HG03354 (cell line): ENCODE measurements around the gene NEUROD4.
A peak's percentile ranks its signal among the peaks of the same experiment; 100 is the strongest.

Experiments used
- ATAC-seq: cut with Tn5 transposase; IDR thresholded peaks from one replicate; pipeline ENCODE4 v1.9.1; 2021; ENCODE audit warnings: mild to moderate bottlenecking; ENCODE audit not compliant: unreplicated experiment, poor library complexity, severe bottlenecking

Gene NEUROD4

DNA sequence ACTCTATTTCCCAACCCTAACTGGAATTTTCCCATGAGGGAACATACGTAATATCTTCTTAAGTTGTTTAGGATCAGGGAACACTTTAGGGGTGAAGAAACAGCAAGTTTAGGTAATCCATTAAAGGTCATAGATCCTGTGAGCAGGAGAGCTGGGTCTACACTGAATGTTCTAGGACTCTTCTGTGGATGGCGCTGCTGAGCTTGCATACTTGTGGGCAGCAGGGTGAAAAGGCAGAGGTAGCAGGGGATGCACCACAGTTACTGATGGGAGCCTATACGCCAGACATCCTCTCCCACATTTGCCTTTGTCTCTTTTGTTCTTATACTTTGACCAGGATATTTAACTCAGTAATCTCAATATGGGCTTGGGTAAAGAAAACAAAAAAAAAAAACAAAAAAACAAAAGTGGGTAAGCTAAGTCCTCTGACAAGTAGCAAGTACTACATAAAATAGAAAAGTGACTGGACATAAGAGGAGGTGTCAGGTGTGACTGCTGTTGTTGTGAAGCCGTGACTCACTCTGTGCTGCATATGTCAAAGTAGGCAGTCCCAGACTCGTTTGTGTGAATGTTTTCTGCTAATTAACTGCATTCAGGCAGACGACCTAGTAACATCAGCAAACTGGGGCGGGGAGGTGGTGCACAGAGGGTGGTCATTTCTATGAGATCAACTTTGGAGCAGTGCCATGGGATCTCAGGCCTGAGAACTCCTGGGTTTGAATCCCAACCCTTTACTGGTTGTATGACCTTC lies 31.6 kb downstream of the NEUROD4 start:
- no peak for ATAC-seq

DNA sequence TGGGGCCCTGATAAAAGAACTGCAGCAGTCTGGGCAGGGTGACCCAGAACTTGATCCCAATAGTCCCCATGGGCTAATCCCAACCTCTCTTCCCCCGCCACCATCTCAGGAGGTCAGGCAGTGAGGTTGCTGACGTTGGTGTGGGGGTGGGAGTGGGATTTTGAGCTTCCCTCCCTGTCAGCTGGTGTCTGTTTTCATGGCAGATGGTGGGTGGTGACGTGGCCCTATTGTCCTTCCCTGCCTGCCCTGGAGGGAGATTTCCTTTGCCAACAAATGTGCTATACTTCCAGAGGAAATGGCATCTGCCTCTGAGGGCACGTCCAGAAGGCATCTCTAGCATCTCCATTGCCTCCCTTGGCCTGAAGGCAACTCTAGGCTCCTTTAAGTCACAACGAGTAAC lies 37.7 kb downstream of the NEUROD4 start:
- ATAC-seq, result no peak

DNA sequence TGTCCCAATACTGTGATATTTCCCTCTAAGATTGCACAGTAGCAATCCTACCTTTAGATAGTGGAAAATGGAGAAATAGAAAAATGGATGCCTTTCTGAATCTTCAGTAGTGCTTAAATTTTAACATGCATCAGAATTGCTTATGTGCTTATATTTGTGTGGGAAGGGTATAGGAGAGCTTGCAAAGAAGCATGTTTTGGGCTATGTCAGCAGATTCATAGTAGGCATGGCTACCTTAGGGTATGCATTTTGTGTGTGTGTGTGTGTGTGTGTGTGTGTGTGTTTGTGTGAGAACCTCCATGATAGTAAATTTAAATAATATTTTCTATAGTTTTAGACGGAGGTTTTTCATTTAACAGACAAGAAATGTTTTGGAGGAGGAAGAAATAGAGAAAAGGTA lies 38.3 kb downstream of the NEUROD4 start:
- no peak for ATAC-seq

DNA sequence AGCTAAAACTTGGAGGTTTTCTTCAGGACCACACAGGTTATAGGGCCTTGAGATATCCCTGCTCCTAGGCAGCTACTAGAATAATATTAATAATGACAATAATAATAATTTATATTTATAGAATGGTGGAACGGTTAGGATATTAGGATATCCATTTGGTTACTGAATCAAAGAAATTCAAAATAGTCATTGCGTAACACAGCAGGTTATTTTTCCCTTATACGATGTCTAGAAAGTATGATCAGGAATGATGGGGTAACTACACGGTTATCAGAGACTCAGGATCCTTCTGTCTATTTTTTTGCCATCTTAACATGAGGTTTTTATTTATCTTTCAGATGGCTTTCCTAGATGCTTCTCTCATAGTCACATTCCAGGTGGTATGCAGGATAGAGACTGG lies 39.0 kb downstream of the NEUROD4 start:
- no peak for ATAC-seq

DNA sequence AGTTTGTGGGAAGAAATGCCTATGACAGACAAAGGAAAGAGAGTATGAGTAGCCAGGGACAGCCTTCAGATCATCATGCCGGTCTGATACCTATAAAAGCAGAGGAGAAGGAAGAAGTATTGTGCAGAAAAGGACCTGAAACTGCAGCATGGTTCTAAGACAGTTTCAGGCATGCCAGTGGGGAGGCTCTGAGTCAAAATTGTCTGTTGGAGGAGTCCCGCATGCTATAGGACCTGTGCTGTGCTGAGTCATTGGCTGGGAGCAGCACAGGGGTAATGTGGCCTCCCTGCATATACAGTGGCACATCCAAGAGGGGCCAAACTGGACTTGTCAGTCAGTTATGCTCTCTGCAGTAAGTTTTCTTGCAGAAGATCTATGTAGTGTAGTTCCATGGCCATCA lies 40.7 kb downstream of the NEUROD4 start:
- peak; percentile 100 for ATAC-seq

DNA sequence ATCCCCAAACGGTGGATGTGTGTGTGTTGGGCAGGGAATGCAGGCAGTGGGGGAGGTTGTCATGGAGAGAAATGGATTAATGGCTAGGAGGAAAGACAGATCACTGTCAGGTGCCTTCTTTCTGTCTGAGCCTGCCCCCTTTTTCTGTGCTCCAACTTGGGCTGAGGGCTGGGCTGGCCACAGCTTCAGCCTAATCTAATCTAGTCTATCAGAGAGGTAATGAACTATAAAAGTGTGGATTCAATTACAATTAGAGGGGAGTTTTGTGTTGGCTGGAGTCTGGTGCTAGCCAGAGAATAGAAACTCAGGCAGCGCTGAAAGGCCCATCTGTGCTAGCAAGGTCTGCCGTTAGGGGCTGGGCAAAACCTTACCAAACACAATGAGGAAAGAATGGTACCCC lies 41.2 kb downstream of the NEUROD4 start:
- no peak for ATAC-seq

DNA sequence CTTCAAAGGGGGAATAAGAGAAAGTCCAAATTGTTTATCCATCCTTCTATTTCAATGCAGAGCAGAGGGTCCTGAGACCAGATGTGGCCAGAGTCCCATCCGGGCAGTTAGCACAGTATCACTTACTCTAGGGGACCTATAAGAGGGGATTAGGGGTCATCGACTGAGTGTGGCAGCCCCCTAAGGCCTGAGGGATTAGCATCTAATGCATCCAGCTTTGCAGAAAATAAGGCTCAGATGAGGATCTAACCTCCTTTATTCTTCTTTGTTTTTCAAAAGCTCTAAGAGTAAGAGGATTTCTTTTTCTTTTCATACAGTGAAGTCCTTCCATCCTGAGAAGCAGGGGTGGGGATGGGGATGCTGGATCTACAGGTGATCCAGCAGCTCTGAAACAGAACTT lies 43.5 kb downstream of the NEUROD4 start:
- no peak for ATAC-seq

DNA sequence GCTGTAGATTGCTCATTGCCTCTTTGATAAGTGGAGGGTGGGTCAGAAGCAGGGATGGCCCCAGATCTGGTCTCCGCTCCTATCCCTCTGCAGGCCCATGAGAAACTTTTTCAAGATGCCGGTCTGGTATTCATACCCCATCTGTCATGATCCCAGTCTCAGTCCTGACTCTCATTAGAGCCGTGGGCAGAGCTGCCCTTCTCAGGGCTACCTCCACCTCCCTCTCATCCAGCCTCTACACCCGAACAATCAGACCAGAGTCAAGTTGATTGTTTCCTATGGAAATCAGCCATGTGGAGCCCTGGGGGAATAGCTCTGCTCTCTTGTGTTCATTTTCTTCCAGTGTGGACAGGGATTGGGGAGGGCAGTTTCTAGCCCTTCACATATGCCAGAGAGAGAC lies 45.8 kb downstream of the NEUROD4 start:
- no peak for ATAC-seq

DNA sequence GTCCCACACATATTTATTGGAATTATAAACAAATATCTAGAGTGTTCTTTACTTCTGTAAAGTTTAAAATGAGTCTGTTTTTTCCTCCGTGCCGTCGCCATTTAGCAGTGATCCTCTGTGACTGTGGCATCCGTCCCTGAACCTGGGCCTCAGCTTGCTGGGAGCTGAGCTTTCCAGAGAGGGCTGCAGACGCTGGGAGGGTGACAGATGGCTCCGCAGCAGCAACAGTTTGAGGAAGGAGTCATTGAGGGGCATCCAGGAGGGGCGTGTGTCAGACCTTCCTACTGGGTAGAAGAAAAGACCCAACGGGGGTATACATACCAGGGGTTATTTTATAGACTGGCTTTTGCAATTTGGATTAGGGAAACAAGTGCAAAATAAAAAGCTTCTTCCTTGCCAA lies 47.9 kb downstream of the NEUROD4 start:
- ATAC-seq, result no peak

DNA sequence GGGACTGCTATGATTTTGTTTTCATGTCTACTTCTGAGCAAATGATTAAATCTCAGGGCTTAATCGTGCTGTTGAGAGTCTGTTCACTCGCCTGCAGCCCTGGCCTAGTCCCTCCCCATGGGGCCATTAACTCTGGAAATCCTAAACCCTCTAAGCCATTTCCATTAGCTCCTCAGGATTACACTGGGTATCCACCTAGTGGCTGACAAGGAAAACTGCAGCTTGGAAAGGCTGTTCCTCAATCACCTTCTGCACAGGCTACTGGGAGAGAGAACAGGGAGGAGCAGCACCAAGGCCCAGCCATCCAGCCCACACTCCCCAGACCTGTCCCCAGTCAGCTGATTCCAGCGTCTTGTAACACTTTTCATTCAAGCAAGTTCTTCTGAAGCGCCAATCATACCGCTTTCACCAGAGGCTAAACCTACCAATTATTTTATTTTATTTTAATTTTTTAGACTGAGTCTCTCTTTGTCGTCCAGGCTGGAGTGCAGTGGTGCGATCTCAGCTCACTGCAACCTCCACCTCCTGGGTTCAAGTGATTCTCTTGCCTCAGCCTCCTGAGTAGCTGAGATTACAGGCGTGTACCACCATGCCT lies 48.7 kb downstream of the NEUROD4 start:
- ATAC-seq, result no peak

DNA sequence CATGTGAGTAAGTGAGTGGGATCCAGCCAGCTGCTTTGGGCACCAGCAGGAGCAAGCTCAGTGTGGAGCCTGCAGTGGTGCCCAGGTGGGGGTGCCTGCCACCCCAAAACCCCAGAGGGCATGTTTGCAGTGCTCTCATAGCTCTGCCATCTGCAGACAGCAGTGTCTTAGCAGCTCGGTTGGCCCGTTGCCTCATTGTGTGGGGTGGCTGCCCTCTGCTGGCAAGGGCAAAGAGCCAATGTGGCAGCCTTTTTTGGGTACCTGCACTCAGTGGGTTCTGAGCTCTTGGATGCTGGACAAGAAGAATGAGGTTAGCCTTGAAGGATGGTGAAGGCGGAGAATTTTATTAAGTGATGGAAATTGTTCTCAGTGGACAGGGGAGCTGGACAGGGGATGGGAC lies 52.3 kb downstream of the NEUROD4 start:
- peak; percentile 51 for ATAC-seq

DNA sequence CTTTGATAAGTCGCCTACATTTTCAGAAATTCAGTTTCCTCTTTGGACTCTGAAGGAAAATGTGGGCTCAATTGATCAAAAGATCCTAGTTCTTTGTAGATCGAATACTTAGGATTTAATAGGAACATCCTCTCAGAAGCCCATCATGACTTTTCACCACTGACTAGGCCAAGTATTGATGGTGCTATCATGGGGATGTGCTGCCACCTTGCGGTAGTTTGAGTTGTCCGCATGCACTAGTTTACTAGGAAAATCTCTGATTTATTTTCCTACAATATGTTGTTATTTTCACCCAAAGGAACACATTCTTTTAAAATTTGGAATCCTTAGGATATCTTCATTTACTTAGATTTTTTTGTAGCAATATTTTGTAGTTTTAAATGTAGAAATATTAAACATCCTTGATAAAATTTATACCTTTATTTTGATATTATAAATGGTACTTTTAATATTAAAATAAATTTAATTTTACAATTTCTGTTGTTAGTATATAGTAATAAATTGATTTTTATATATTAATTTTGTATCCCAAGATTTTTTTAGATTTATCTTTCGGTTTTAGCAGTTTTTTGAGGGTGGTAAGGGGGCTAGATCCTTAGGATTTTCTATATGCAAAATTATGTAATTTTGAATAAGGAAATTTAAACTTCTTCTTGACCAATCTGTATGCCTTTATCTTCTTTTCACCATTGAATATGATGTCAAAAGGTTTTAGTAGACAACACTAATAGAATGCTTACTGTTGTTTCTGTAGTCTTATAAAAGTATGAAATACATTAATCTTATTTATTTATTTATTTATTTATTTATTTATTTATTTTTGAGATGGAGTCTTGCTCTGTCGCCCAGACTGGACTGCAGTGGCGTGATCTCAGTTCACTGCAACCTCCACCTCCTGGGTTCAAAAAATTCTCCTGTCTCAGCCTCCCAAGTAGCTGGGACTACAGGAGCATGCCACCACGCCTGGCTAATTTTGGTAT lies 53.6 kb downstream of the NEUROD4 start:
- peak; percentile 66 for ATAC-seq

DNA sequence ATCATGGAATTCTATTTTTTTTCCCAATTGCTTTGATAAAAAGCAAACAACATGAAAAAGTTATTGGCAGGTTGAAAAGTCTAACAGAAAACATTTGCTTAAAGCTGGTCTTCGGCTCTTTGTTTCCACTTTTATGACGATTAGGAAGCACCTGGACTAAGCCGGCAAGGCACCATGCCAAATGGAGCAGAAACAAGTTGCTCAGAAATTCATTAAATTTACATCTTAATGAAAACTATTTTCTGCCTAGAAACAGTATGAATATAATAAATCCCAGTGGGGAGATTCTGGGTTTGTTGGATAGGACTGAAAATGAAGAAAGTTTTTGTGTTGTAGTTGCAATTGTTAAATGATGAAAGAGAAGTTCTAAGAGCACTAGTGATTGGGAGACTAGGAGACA lies 55.0 kb downstream of the NEUROD4 start:
- ATAC-seq, result no peak
